ENCODE data around the gene ASTN2. TPM values are rescaled to one million over a fixed set of nuclear protein-coding genes. Genes with fewer than 3 reads are reported as not detected.

The ASTN2 gene
- total and polyA plus RNA-seq, 10 donors, result 0.87 to 6.1 (median 3.7) TPM

- intact Hi-C loops (cut with DNase I; ENCODE audit: low total_unique reads), result no loop called here
Measured at GRCh38 chr9:116641292-116642059, 773.4 kb downstream of the ASTN2 start.

GRCh38 chr9:116639251-116639741 lies 775.6 kb downstream of the ASTN2 start:
- Histone ChIP-seq H3K27me3 (replicated peaks in 1 of 7) (no peaks in the 10 kb centered on the region), H3K36me3 (no peaks in the 10 kb centered on the region), H3K4me3 (no peak overlapping the region), H3K4me1 (no peaks in the 10 kb centered on the region), H3K27ac (no peak overlapping the region), H3K9me3 (no peaks in the 10 kb centered on the region)
- no peak for DNase-seq
- intact Hi-C loops (cut with DNase I; ENCODE audit: low total_unique reads), result no loop called here
- no peak for TF ChIP-seq POLR2A (IDR thresholded peaks at IDR 0.05)
- no peak for TF ChIP-seq POLR2AphosphoS5 (IDR thresholded peaks at IDR 0.05)

More at GRCh38 chr9:116641292-116642059, 773.4 kb downstream of the ASTN2 start:
- no peak overlapping the region for H3K4me3 ChIP-seq
- H3K27me3 ChIP-seq (replicated peaks in 1 of 7), result no peaks in the 10 kb centered on the region
- H3K36me3 ChIP-seq, result no peaks in the 10 kb centered on the region
- DNase-seq, result no peak
- H3K4me1 ChIP-seq, result no peaks in the 10 kb centered on the region
- TF ChIP-seq CTCF (IDR thresholded peaks at IDR 0.05 in 8 of 11, conservative IDR thresholded peaks at IDR 0.05 in 3 of 11) (no peak), POLR2A (IDR thresholded peaks at IDR 0.05) (no peak), POLR2AphosphoS5 (IDR thresholded peaks at IDR 0.05) (no peak)
- WGBS, 5 donors, result 67 to 86% (median 75%) methylated on average over 2 of the region's 2 CpGs
- no peaks in the 10 kb centered on the region for H3K9me3 ChIP-seq
- no peak overlapping the region for H3K27ac ChIP-seq

DNA sequence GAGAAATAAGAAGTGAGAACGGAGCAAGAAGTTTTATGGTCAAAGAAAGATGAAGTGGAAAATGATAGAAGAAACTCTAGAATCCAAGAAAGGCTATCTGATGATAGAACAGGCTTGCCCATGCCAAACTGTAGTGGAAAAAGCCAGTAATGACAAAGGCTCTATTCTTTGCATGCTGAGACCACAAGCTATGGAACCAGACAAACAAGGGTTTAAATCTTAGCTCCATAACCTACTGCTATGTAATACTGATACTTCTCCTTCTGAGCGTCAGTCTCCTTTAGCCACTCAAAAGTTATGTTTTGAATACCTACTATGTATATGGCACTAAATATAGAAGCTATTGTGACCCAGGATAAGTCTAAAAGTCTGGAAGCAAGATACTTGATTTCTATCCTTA lies 778.9 kb downstream of the ASTN2 start:
- no peak overlapping the region for H3K27ac ChIP-seq
- DNase-seq, result no peak

GRCh38 chr9:116632990-116633838 lies 781.6 kb downstream of the ASTN2 start:
- no peaks in the 10 kb centered on the region for H3K9me3 ChIP-seq
- H3K4me1 ChIP-seq, result no peaks in the 10 kb centered on the region
- H3K4me3 ChIP-seq, result no peak overlapping the region
- TF ChIP-seq POLR2AphosphoS5 (IDR thresholded peaks at IDR 0.05) (no peak), POLR2A (IDR thresholded peaks at IDR 0.05) (no peak), CTCF (IDR thresholded peaks at IDR 0.05 in 8 of 11, conservative IDR thresholded peaks at IDR 0.05 in 3 of 11) (no peak)
- H3K27ac ChIP-seq, result no peak overlapping the region
- no peak for DNase-seq
- intact Hi-C loops (cut with DNase I; ENCODE audit: low total_unique reads), result no loop called here
- no peaks in the 10 kb centered on the region for H3K27me3 ChIP-seq (replicated peaks in 1 of 7)
- no peaks in the 10 kb centered on the region for H3K36me3 ChIP-seq
- WGBS, 5 donors, result 86 to 91% (median 87%) methylated on average over 6 of the region's 6 CpGs

More for the DNA sequence above, 778.9 kb downstream of the ASTN2 start:
- Histone ChIP-seq H3K4me3 (no peak overlapping the region), H3K4me1 (no peaks in the 10 kb centered on the region), H3K27me3 (replicated peaks in 1 of 7) (no peaks in the 10 kb centered on the region), H3K36me3 (no peaks in the 10 kb centered on the region), H3K9me3 (no peaks in the 10 kb centered on the region)
- 80 to 93% (median 85%) methylated on average over 2 of the region's 2 CpGs for WGBS, 5 donors
- TF ChIP-seq CTCF (IDR thresholded peaks at IDR 0.05 in 8 of 11, conservative IDR thresholded peaks at IDR 0.05 in 3 of 11) (no peak), POLR2AphosphoS5 (IDR thresholded peaks at IDR 0.05) (no peak), POLR2A (IDR thresholded peaks at IDR 0.05) (no peak)
- intact Hi-C loops (cut with DNase I; ENCODE audit: low total_unique reads), result no loop called here

Data from spleen (tissue), 11 donors.